Fibroblast of lung (primary cell): ENCODE data around the gene ELMO1. TPM values are rescaled to one million over a fixed set of nuclear protein-coding genes. Genes with fewer than 3 reads are reported as not detected.

Source experiments
- DNase-seq, 2 donors: peaks; one replicate each; pipeline versions ENCODE4 v3.0.0 to v3.0.0-alpha.2; 2010; ENCODE audit warnings: low read depth in 2 of 2
- H2AFZ ChIP-seq: 2 replicates; pipeline ENCODE4 v1.5.1; 2012; ENCODE audit warnings: low read length, control low read depth, inconsistent platforms
- H3K27ac ChIP-seq: 2 replicates; pipeline ENCODE4 v1.5.1; 2011; ENCODE audit warnings: low read length, control low read depth; ENCODE audit not compliant: insufficient read depth
- H3K27me3 ChIP-seq: 2 replicates; pipeline ENCODE4 v1.5.1; 2011; ENCODE audit warnings: mild to moderate bottlenecking, low read length; ENCODE audit not compliant: control insufficient read depth, insufficient read depth
- H3K36me3 ChIP-seq: 2 replicates; pipeline ENCODE4 v1.5.1; 2011; ENCODE audit warnings: low read length; ENCODE audit not compliant: control insufficient read depth, insufficient read depth
- H3K4me1 ChIP-seq: 2 replicates; pipeline ENCODE4 v1.5.1; 2011; ENCODE audit warnings: low read length; ENCODE audit not compliant: control insufficient read depth, insufficient read depth; ENCODE audit errors: extremely low read depth
- H3K4me2 ChIP-seq: 2 replicates; pipeline ENCODE4 v1.5.1; 2011; ENCODE audit warnings: low read length, control low read depth; ENCODE audit not compliant: insufficient read depth; ENCODE audit errors: extremely low read depth
- H3K4me3 ChIP-seq, 4 experiments: fragments of 200-600 bp in 1 of 4; sonication (generic) in 1 of 4; replicated peaks in 1 of 4; 2 replicates each; pipeline ENCODE4 v1.5.1; 2011 to 2016; ENCODE audit warnings: low read length in 4 of 4, low read depth in 3 of 4, mild to moderate bottlenecking in 3 of 4, control low read depth in 2 of 4, inconsistent platforms in 1 of 4, mixed read lengths in 1 of 4; ENCODE audit not compliant: insufficient read depth in 1 of 4; ENCODE audit errors: control extremely low read depth in 1 of 4
- H3K79me2 ChIP-seq: 2 replicates; pipeline ENCODE4 v1.5.1; 2012; ENCODE audit warnings: mild to moderate bottlenecking, low read length, inconsistent platforms; ENCODE audit not compliant: control insufficient read depth, insufficient read depth
- H3K9ac ChIP-seq: 2 replicates; pipeline ENCODE4 v1.5.1; 2011; ENCODE audit warnings: mild to moderate bottlenecking, low read length, control low read depth; ENCODE audit not compliant: insufficient read depth
- H3K9me3 ChIP-seq: 2 replicates; pipeline ENCODE4 v1.5.1; 2012; ENCODE audit warnings: low read depth, low read length; ENCODE audit not compliant: control insufficient read depth, insufficient read depth
- H4K20me1 ChIP-seq: 2 replicates; pipeline ENCODE4 v1.5.1; 2011; ENCODE audit warnings: low read length; ENCODE audit not compliant: control insufficient read depth, insufficient read depth; ENCODE audit errors: extremely low read depth
- EZH2 ChIP-seq: IDR thresholded peaks from 2 replicates; pipeline ENCODE4 v1.5.1; 2012; ENCODE audit warnings: low read length, control low read depth, mild to moderate bottlenecking; ENCODE audit errors: missing control alignments
- polyA plus RNA-seq, 2 donors: library from polyadenylated mRNA; depleted of rRNA in 1 of 2; stranded (reverse) in 1 of 2; unstranded in 1 of 2; fragments of >200 nt; gene quantifications; 2 replicates each; pipeline ENCODE4 v1.2.1, GENCODE V29; 2011 to 2012; ENCODE audit warnings: missing spikeins in 1 of 2
- total RNA-seq: library from RNA; depleted of rRNA; stranded (reverse); fragments of >200 nt; gene quantifications from 2 replicates; pipeline ENCODE4 v1.2.1, GENCODE V29; 2014
- TF ChIP-seq, protein P1 (sequence below), 2 donors: IDR thresholded peaks in 1 of 2; conservative IDR thresholded peaks in 1 of 2; 1 replicate in 1 of 2; 2 replicates in 1 of 2; pipeline ENCODE4 v1.5.1; 2011 to 2012; ENCODE audit warnings: low read length in 2 of 2, control low read depth in 1 of 2, inconsistent platforms in 1 of 2, low read depth in 1 of 2, mild to moderate bottlenecking in 1 of 2

ELMO1 gene
- total and polyA plus RNA-seq, 2 donors (not counting 1 experiment from before 2014, with no cell fraction given), result 0.50 TPM; not detected in 1

DNA sequence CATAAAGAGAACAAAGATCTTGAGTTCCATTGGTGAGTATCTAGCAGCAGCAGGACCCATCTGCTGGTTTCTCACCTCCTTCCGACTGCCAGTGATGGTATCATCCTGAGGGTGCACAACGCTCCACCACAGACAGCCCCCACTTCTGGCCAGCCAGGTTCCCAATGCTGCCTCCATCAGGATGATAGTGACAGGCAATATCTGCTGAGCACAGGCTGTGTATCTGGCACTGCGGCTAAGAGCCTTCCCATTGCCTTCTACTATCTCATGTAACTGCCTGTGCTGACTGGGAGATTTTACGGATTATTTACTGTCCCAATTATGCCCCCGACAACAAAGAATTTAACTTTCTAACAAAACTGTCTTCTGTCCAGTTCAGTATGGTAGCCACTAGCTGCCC, 372.0 kb downstream of the ELMO1 start:
- H3K27ac ChIP-seq, result no peak overlapping the region
- H3K4me1 ChIP-seq, result no peaks in the 10 kb centered on the region
- H2AFZ ChIP-seq, result no peak overlapping the region
- no peaks in the 10 kb centered on the region for H3K36me3 ChIP-seq
- H3K9me3 ChIP-seq, result no peaks in the 10 kb centered on the region
- H3K27me3 ChIP-seq, result no peaks in the 10 kb centered on the region
- TF ChIP-seq, protein P1, sequence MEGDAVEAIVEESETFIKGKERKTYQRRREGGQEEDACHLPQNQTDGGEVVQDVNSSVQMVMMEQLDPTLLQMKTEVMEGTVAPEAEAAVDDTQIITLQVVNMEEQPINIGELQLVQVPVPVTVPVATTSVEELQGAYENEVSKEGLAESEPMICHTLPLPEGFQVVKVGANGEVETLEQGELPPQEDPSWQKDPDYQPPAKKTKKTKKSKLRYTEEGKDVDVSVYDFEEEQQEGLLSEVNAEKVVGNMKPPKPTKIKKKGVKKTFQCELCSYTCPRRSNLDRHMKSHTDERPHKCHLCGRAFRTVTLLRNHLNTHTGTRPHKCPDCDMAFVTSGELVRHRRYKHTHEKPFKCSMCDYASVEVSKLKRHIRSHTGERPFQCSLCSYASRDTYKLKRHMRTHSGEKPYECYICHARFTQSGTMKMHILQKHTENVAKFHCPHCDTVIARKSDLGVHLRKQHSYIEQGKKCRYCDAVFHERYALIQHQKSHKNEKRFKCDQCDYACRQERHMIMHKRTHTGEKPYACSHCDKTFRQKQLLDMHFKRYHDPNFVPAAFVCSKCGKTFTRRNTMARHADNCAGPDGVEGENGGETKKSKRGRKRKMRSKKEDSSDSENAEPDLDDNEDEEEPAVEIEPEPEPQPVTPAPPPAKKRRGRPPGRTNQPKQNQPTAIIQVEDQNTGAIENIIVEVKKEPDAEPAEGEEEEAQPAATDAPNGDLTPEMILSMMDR (conservative IDR thresholded peaks at IDR 0.05 in 1 of 2, IDR thresholded peaks at IDR 0.05 in 1 of 2; ENCODE audit: low read depth in 1 of 2, low read length in 2 of 2), result no peak
- no peak for TF ChIP-seq EZH2
- H3K79me2 ChIP-seq, result no peaks in the 10 kb centered on the region
- no peak overlapping the region for H3K4me2 ChIP-seq
- no peak overlapping the region for H3K9ac ChIP-seq
- H4K20me1 ChIP-seq, result no peaks in the 10 kb centered on the region
- no peak for DNase-seq
- no peak overlapping the region for H3K4me3 ChIP-seq

DNA sequence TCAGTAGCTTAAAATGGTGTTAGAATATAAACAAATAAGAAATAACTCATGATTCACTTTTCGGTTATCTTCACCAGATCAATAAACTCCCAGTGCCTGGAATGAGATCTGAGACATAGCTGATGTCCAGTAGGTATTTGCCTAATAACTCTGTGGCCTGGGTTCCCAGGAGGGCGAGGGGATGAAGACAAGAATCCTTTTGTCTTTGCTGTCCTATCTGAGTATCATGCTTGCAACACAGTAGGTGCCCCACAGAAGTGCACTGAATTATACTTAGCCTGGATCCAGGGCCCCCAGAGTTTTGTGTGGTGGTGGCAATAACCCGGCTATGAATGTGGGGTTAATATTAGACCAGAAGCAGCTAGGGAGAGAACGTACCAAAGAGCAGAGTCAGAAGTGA, 374.3 kb downstream of the ELMO1 start:
- Histone ChIP-seq H3K27me3 (no peaks in the 10 kb centered on the region), H4K20me1 (no peaks in the 10 kb centered on the region), H3K4me1 (no peaks in the 10 kb centered on the region), H3K79me2 (no peaks in the 10 kb centered on the region), H2AFZ (no peak overlapping the region), H3K27ac (no peak overlapping the region), H3K9ac (no peak overlapping the region), H3K4me3 (no peak overlapping the region), H3K9me3 (no peaks in the 10 kb centered on the region), H3K4me2 (no peak overlapping the region), H3K36me3 (no peaks in the 10 kb centered on the region)
- DNase-seq, result no peak
- TF ChIP-seq, protein P1 (conservative IDR thresholded peaks at IDR 0.05 in 1 of 2, IDR thresholded peaks at IDR 0.05 in 1 of 2; ENCODE audit: low read depth in 1 of 2, low read length in 2 of 2), result no peak
- TF ChIP-seq EZH2, result no peak

DNA sequence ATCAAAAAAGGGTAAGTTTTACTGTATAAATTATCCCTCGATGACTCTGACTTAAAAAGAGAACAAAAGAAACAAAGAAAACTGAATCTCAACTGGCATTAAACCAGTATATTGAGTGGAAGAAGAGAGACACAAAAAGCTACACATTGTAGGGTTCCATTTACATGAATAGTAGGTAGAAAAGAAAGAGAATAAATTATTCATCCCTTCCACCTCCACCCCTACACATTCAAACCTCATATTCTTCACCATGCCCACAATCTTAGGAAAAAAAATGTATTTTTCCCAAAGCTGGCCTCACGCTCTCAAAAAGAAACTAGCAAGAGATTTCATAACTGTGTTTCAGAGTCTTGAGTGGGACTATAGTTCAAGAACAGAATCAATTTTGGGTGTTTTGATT, 377.5 kb downstream of the ELMO1 start:
- DNase-seq, result no peak
- Histone ChIP-seq H3K9me3 (no peaks in the 10 kb centered on the region), H3K4me2 (no peak overlapping the region), H3K27me3 (no peaks in the 10 kb centered on the region), H3K9ac (no peak overlapping the region), H3K4me1 (no peaks in the 10 kb centered on the region), H2AFZ (no peak overlapping the region), H3K27ac (no peak overlapping the region), H3K79me2 (no peaks in the 10 kb centered on the region), H3K36me3 (no peaks in the 10 kb centered on the region), H4K20me1 (no peaks in the 10 kb centered on the region), H3K4me3 (no peak overlapping the region)
- TF ChIP-seq EZH2, result no peak
- TF ChIP-seq, protein P1 (conservative IDR thresholded peaks at IDR 0.05 in 1 of 2, IDR thresholded peaks at IDR 0.05 in 1 of 2; ENCODE audit: low read depth in 1 of 2, low read length in 2 of 2), result no peak
